OCI-LY7 (cell line): ENCODE results near the gene SYT7.

Source experiments
- CTCF ChIP-seq: fragments of 200-600 bp; sonication (generic); conservative IDR thresholded peaks from 2 replicates; pipeline ENCODE4 v1.5.1; 2014; ENCODE audit warnings: mild to moderate bottlenecking, antibody characterized with exemption, low read length, moderate library complexity, mixed read lengths
- EZH2phosphoT487 ChIP-seq: fragments of 200-600 bp; sonication (generic); IDR thresholded peaks from 2 replicates; pipeline ENCODE4 v1.6.1; 2018; ENCODE audit warnings: low read depth, borderline replicate concordance, mild to moderate bottlenecking, mixed run types, antibody characterized with exemption, low read length, moderate library complexity, mixed read lengths

GRCh38 chr11:61609980-61610366 is 29.1 kb upstream of the SYT7 start:
- TF ChIP-seq CTCF: no peak
- TF ChIP-seq EZH2phosphoT487: no peak
